ENCODE data around the gene FUT3.
"Not testable (repeated sequence)": the region's sequence is repeated elsewhere in the genome, so short reads cannot be mapped to it uniquely, and the experiment has no call there.

FUT3 gene

DNA sequence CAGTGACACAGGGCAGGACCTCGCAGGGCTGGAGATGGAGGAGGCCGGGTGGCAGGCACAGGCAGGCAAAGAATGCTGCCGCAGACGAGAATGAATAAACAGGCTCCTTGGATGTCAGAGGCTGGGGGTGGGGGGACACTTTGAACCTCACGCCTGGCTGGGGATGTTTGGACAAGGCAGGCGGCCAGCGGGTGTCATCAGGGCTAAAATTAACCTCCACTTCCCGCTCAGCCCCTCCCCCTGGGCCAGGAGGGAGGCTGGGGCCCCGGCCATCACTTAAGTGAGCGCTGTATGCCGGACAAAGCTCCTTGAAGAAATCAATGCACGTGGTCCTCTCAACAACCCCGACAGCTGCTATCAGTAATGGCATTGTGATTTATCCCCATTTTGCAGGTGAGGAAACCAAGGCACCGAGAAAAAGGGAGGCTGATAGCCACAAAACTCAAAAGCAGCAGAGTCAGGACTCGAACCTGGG is 29.4 kb upstream of the FUT3 start:
- in situ Hi-C loops (cut with MboI; ENCODE audit: low pct_unique_long_range_greater_than_20kb, low sequenced_read_pairs, unreplicated experiment): no loop called here
- no peak for DNase-seq (ENCODE audit: low spot score)
- TF ChIP-seq, protein P1, sequence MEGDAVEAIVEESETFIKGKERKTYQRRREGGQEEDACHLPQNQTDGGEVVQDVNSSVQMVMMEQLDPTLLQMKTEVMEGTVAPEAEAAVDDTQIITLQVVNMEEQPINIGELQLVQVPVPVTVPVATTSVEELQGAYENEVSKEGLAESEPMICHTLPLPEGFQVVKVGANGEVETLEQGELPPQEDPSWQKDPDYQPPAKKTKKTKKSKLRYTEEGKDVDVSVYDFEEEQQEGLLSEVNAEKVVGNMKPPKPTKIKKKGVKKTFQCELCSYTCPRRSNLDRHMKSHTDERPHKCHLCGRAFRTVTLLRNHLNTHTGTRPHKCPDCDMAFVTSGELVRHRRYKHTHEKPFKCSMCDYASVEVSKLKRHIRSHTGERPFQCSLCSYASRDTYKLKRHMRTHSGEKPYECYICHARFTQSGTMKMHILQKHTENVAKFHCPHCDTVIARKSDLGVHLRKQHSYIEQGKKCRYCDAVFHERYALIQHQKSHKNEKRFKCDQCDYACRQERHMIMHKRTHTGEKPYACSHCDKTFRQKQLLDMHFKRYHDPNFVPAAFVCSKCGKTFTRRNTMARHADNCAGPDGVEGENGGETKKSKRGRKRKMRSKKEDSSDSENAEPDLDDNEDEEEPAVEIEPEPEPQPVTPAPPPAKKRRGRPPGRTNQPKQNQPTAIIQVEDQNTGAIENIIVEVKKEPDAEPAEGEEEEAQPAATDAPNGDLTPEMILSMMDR (IDR thresholded peaks at IDR 0.05; ENCODE audit: extremely low read depth, insufficient read depth, missing control alignments): no peak

DNA sequence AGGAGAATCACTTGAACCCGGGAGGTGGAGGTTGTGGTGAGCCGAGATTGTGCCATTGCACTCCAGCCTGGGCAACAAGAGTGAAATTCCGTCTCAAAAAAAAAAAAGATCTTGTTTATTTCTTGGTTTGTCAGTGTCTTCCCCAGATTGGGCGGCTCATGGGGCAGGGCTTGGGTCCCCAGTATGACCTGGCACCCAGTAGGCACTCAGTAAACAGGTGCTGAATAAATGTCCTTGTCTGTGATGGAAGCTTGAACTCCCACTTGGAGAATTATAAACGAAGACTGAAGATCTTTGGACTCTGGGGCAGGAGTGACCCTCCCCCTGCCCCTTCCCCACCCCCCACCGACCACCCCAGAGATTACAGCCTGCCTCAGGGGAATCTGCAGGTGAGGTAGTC is 28.9 kb upstream of the FUT3 start:
- TF ChIP-seq, protein P1 (IDR thresholded peaks at IDR 0.05; ENCODE audit: extremely low read depth, insufficient read depth, missing control alignments): no peak
- in situ Hi-C loops (cut with MboI; ENCODE audit: low pct_unique_long_range_greater_than_20kb, low sequenced_read_pairs, unreplicated experiment): no loop called here
- DNase-seq (ENCODE audit: low spot score): no peak

DNA sequence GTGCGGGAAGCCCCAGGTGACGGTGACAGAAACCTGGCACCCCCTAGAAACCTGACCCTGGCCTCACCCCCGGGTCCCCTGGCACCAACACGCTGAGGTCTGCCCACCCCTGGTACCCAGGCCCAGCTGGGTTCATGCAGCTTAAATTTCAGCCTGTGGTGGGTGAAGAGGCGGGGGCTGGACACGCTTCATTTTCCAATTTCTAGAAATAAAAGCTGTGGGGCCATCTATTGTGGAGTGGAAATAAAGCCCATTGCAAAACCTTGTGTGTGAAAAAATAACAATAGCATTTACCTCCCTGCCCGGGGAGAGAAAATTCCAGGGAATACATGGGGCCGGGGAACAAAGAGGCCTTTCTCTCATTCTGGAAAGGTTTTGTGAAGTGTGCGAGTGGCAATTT is 26.6 kb upstream of the FUT3 start:
- DNase-seq (ENCODE audit: low spot score): no peak
- TF ChIP-seq, protein P1 (IDR thresholded peaks at IDR 0.05; ENCODE audit: extremely low read depth, insufficient read depth, missing control alignments): no peak
- in situ Hi-C loops (cut with MboI; ENCODE audit: low pct_unique_long_range_greater_than_20kb, low sequenced_read_pairs, unreplicated experiment): no loop called here

DNA sequence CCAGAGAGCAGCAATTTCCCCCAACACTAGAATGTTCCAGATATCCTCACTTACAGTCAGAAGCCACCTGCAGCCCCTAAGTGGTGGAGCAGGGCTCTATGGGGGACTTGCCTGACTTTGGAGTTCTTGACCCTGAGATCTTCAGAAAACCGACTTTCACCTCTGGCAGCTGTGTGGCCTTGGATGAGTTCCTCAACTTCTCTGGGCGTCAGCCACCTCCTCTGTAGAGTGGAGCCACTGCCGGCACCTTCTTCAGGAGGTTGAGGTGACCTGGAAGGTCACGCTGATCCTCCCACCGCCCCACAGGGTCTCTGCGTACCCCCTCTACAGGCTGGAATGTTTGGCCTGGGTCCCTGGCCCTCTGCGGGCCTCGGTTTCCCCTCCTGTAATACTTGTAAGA is 26.2 kb upstream of the FUT3 start:
- in situ Hi-C loops (cut with MboI; ENCODE audit: low pct_unique_long_range_greater_than_20kb, low sequenced_read_pairs, unreplicated experiment): no loop called here
- DNase-seq (ENCODE audit: low spot score): no peak
- TF ChIP-seq, protein P1 (IDR thresholded peaks at IDR 0.05; ENCODE audit: extremely low read depth, insufficient read depth, missing control alignments): no peak

DNA sequence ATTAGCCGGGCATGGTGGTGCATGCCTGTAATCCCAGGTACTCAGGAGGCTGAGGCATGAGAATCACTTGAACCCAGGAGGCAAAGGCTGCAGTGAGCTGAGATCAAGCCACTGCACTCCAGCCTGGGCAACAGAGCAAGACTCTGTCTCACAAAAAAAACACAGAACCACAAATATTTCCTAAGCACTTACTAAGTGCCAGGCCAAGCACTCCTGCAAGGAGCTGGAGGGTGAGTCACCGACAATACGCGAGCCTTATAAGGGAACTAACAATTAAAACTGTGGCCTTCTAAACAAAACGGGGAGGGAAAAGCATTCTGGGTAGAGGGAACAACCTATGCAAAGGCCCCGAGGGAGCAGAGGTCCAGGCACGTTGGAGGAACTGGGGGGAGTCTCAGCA is 23.2 kb upstream of the FUT3 start:
- DNase-seq (ENCODE audit: low spot score); in situ Hi-C loops (cut with MboI; ENCODE audit: low pct_unique_long_range_greater_than_20kb, low sequenced_read_pairs, unreplicated experiment): not testable (repeated sequence)

DNA sequence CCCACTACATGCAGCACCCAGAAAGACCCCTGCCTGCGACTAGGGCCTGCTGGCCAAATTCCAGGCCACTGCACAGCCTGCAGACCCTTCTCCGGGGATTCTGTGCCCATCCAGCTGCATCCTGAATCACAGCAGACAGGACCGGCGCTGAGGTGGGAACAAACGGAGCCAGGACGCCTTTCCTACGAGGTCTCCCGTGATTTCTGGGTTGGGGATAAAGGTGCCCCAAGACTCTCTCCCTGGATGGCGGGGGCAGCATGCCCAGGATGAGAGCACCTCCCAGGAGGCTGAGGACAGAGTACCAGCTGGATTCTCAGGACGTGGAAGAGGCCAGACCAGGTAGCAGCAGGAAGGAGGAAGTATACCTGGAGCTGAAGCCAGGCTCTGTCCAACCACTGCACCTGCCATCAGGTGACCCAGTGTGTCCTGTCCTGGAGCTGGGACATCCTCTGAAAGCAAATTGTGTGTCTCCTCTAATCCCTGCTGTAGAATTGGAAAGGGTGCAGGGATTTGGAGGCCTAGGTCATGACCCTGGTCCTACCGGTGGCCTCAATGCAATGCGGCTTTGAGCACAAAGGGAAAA is 22.5 kb upstream of the FUT3 start:
- DNase-seq (ENCODE audit: low spot score): no peak
- in situ Hi-C loops (cut with MboI; ENCODE audit: low pct_unique_long_range_greater_than_20kb, low sequenced_read_pairs, unreplicated experiment): no loop called here
- TF ChIP-seq, protein P1 (IDR thresholded peaks at IDR 0.05; ENCODE audit: extremely low read depth, insufficient read depth, missing control alignments): no peak

DNA sequence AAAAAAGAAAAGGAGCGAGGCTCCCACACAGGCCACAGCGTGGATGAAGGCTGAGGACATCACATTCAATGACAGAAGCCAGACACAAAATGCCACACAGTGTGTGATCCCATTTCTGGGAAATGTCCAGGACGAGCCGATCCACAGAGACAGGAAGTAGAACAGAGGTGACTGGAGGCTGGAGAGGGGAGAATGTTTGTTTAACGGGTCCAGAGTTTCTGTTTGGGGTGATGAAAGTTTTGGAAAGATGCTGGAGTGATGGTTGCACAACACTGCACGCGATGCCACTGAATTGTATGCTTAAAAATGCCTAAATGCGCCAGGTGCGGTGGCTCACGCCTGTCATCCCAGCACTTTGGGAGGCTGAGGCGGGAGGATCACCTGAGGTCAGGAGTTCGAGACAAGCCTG is 19.7 kb upstream of the FUT3 start:
- in situ Hi-C loops (cut with MboI; ENCODE audit: low pct_unique_long_range_greater_than_20kb, low sequenced_read_pairs, unreplicated experiment): no loop called here
- DNase-seq (ENCODE audit: low spot score): no peak
- TF ChIP-seq, protein P1 (IDR thresholded peaks at IDR 0.05; ENCODE audit: extremely low read depth, insufficient read depth, missing control alignments): no peak
